Measurements from ENCODE around the gene CLN5. TPM values are rescaled to one million over a fixed set of nuclear protein-coding genes. Genes with fewer than 3 reads are reported as not detected.
"Not testable (repeated sequence)": the region's sequence is repeated elsewhere in the genome, so short reads cannot be mapped to it uniquely, and the experiment has no call there.

CLN5 gene
- total RNA-seq, 1 experiment from 2014 or later, result 18.4 TPM

- DNase-seq (ENCODE audit: low read depth), result no peak
Measured at GRCh38 chr13:76975863-76976262, 16.0 kb upstream of the CLN5 start.

DNA sequence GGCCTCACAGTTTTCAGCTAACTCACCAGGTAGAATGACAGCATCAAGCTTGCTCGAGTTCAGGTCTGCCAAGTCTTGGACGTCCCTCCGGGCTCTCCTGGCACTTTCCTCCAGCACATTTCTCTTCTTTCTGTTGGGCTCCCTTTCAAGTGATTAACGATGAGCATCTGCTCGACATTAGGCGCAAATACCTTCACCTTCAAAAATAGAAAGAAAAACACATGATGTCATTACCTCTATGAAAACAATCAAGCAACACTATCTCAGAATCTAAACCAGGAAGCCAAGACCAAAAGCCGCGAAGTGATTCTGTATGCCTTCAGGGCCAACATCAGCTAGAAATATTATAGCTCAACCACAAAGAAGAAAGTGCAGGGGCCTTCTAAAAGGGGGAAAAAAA is 15.4 kb upstream of the CLN5 start:
- peak; percentile 10 for DNase-seq (ENCODE audit: low read depth)

DNA sequence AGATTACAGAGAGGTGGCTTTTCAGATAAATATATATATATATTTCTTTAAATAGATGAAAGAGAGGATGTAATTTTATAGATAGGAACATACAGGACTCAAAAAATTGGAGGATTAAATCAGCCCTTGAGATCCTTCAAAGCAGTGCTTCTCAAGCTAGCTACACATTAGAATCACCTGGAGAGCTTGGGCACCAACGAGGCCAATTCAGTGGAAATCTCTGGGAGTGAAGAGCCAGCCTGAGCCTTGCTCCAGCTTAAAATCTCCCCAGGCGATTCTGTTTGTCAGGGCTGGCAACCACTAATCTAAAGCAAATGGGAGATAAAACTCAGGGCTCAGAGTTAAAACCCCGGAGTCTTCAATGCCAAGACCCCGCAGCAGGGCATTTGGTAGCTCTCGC is 15.0 kb upstream of the CLN5 start:
- DNase-seq (ENCODE audit: low read depth), result no peak

GRCh38 chr13:76980075-76980718 is 11.7 kb upstream of the CLN5 start:
- peak; percentile 61 for DNase-seq (ENCODE audit: low read depth)

DNA sequence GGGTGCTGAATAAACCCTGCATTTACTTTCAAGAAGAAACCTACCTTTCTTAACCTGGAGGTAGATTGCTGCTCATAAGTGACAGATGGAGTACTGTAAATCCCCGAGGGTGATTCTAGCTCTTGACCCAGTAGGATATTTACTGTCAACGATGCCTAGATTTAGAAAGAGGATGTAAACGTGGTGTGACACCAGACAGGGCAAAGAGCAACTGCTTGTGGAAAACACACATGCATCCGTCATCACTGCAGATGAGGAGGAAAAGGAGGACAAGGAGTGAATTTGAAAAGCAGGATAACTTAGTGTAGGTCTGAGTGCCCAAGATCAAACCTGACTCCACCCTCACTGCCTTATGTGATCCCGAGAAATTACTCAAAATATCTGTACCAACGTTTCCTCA is 9.8 kb upstream of the CLN5 start:
- DNase-seq (ENCODE audit: low read depth), result no peak

DNA sequence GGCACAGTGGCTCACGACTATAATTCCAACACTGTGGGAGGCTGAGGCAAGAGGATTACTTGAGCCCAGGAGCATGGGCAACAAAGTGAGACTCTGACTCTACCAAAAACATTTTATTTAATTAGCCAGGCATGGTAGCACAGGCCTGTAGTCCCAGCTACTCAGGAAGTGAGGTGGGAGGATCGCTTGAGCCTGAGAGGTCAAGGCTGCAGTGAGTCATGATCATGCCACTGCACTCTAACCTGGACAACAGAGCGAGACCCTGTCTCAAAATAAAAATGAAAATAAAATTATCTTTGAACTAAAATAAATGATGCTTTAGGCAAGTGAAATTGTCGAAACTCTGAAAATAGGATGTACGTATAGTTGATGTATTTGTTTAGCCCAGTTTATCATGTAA is 8.2 kb upstream of the CLN5 start:
- DNase-seq (ENCODE audit: low read depth), result no peak

DNA sequence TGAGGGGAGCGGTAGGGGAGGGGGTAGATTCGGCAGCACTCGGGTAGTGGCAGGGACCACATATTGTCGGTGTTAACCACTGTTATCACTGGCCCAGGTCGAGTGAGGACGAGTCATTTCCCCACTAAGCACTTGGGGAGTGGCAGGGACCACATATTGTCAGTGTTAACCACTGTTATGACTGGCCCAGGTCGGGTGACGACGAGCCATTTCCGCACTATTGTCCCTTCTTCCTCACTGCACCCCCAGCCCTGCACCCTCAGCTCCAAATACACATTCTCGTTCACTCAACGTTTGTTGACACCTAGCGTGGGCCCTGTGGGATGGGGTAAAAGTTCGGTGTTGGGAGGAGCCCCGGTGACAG is 467 bp upstream of the CLN5 start:
- peak; percentile 52 for DNase-seq (ENCODE audit: low read depth)

DNA sequence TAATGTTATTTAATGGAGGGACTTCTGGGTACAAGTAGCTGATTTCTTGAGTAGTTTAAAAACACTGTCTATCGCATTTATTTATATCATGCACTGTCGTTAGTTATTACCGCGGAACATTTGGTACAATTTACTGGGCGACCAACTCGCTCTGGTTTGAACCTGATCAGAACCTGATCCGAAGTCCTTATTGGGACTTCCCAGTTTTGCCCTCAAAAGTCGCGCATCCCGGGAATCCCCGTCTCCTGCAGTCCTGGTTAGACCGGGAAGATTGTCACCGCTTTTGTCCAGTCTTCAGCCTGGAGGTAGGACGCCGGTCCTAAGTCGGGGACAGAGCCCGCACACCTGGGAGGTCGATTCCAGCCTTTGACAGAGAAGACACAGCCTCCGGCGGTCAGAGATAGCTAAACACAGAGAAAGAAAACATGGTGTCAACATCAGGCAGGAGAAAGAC is 694 bp downstream of the CLN5 start:
- peak; percentile 26 for DNase-seq (ENCODE audit: low read depth)

DNA sequence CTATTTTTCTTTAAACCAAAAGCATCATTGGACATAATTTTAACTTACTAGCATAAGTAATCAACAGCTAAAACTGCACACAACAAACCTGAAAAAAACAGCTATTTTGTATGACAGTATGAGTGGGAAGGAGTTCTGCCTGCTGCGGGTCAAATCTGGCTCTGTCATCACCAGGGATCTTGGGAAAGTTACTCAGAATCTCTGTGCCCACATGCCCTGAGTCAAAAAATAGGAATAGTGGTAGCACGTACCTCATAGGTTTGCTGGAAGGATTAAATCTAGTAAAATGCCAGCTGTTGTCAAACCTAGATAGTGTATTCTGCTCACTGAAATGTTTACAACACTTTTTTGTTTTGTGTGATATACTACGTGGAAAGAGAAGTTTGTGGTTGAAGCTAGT is 1.1 kb downstream of the CLN5 start:
- no peak for DNase-seq (ENCODE audit: low read depth)

DNA sequence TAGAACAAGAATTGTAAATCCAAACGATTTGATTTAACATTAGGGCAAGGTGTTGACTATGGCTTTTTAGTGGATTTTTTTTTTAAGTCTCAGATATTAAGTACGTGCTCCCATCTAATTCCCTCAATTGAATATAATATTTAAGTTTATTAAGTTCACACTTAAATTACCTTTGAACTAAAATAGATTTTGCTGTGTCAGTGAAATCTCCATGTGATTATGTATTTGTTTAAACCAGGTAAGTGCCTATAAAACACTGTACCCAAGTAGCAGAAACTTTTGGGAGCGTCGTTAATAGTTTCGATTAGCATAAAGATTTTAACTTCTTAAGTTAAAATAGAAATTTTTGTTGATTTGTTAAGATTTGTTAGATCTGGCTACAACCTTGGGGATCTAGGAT is 1.6 kb downstream of the CLN5 start:
- DNase-seq (ENCODE audit: low read depth), result no peak

DNA sequence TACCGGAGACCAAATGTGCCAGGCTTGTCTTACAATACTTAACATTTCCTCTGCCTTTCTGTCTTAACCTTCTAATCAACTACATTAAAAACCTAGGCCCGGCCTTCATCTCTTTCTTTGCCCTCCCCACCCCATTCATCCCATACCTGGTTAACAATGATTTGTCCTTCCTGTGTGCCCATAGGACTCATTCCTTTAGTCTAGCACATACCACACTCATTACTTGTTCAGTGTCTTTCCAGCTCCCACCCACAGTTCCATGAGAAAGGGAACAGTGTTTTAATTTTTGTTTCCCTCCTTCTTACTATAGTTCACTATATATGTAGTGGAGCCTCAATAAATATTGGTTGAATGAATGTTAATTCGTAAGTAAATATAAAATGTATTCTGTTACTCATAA is 2.4 kb downstream of the CLN5 start:
- no peak for DNase-seq (ENCODE audit: low read depth)

DNA sequence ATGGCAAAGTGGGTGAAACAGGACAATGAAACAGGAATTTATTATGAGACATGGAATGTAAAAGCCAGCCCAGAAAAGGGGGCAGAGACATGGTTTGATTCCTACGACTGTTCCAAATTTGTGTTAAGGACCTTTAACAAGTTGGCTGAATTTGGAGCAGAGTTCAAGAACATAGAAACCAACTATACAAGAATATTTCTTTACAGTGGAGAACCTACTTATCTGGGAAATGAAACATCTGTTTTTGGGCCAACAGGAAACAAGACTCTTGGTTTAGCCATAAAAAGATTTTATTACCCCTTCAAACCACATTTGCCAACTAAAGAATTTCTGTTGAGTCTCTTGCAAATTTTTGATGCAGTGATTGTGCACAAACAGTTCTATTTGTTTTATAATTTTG is 8.6 kb downstream of the CLN5 start:
- DNase-seq (ENCODE audit: low read depth), result no peak

DNA sequence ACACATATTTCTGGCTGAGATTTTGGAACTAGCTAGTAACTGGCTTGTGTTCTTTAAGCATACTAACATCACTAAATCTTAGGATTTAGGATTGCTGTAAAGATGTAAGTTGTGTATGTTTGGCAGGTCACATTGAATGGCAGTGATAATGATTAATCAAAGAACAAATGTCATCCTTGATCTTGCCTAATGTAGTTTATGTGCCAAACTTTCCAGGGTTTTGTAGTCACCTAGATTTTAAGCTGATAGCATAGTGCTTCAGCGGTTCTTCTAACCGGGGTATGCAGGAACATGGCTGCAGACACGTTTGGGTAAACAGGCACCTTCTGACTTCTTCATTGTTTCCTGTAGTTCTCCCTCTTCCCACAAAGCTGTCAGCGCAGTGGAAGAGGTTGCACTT is 9.7 kb downstream of the CLN5 start:
- no peak for DNase-seq (ENCODE audit: low read depth)

GRCh38 chr13:77001963-77002587 is 10.2 kb downstream of the CLN5 start:
- no peak for DNase-seq (ENCODE audit: low read depth)

- peak; percentile 15 for DNase-seq (ENCODE audit: low read depth)
Measured at GRCh38 chr13:77002590-77003190, 10.8 kb downstream of the CLN5 start.

DNA sequence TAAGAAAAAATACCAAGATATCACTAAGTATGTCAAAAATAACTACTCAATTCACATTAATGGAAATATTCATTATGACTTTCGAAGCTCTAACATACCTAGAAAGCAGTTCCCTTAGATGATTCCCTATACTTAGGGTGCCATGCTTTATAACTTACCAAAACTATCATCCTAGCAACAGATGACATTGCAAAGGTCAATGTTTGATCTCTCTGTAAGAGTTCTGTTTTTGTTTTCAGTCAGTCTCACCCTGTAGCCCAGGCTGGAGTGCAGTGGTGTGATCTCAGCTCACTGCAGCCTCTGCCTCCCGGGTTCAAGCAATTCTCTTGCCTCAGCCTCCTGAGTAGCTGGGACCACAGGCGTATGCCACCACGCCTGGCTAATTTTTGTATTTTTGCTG is 16.5 kb downstream of the CLN5 start:
- not testable (repeated sequence) for DNase-seq (ENCODE audit: low read depth)

DNA sequence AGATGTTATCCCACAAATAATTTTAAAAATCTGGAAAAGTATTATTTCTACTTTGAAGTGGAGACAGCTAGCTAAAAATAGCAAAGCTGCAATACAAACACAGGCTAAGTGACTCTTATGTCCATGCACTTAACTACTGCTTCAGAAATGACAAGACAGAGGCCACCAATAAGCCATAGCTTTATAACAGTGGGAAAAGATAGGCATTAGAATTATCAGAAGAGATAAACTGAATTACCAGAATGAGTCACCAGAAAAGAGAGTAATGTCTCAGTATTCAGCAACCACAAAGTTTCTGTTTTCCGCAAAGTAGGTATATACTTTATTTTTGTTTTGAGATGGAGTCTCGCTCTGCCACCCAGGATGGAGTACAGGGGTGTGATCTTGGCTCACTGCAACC is 17.1 kb downstream of the CLN5 start:
- no peak for DNase-seq (ENCODE audit: low read depth)

DNA sequence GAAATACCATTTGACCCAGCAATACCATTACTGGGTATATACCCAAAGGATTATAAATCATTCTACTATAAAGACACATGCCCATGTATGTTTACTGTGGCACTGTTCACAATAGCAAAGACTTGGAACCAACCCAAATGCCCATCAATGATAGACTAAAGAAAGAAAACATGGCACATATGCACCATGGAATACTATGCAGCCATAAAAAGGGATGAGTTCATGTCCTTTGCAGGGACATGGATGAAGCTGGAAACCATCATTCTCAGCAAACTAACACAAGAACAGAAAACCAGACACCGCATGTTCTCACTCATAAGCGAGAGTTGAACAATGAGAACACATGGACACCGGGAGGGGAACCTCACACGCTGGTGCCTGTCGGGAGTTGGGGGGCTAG is 17.8 kb downstream of the CLN5 start:
- DNase-seq (ENCODE audit: low read depth), result not testable (repeated sequence)

- no peak for DNase-seq (ENCODE audit: low read depth)
Measured at GRCh38 chr13:77013853-77014542, 22.1 kb downstream of the CLN5 start.

- DNase-seq (ENCODE audit: low read depth), result no peak
Measured at GRCh38 chr13:77014906-77015685, 23.2 kb downstream of the CLN5 start.

DNA sequence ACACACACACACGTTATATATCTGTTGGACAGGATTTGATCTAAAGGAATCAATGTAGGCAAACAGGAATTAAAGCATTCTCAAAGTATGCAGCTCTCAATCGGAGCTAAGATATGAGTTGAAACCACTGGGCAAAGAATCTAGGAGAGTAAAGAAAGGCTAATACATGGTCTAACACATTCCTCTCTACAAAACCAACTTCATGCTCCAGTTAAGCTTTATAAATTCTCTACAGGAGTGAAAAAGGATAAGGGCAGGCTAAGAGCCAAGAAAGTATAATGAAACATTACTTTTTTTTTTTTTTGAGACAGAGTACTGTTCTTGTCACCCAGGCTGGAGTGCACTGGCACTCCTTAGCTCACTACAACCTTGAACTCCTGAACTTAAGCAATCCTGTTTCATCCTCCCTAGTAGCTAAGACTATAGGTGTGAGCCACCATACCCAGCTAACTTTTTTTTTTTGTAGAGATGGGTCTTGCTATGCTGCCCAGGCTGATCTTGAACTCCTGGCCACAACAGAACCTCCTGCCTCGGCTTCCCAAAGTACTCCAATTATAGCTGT is 24.5 kb downstream of the CLN5 start:
- no peak for DNase-seq (ENCODE audit: low read depth)

All from HT1080 (cell line).